ENCODE data around the gene TMEM259.
A peak's percentile ranks its signal among the peaks of the same experiment; 100 is the strongest.

The TMEM259 gene

GRCh38 chr19:1020868-1021425, at the start of gene TMEM259:
TSS of gene TMEM259 (minus strand) at chr19:1021123. CDS start at chr19:1020996, 127 bp downstream.
- peak within 1 kb of the TSS; percentile 89 for H3K4me3 ChIP-seq (ENCODE audit: low read depth, low read length)

GRCh38 chr19:1070576-1070930, 49.6 kb upstream of the TMEM259 start:
- peak overlapping the region; percentile 43 for H3K4me3 ChIP-seq (ENCODE audit: low read depth, low read length)

GRCh38 chr19:1069009-1069779, 48.3 kb upstream of the TMEM259 start:
- no peak overlapping the region for H3K4me3 ChIP-seq (ENCODE audit: low read depth, low read length)

GRCh38 chr19:1068009-1069001, 47.4 kb upstream of the TMEM259 start:
- no peak overlapping the region for H3K4me3 ChIP-seq (ENCODE audit: low read depth, low read length)

GRCh38 chr19:1067341-1067957, 46.5 kb upstream of the TMEM259 start:
- H3K4me3 ChIP-seq (ENCODE audit: low read depth, low read length) = peak overlapping the region; percentile 17

GRCh38 chr19:1066748-1067340, 45.9 kb upstream of the TMEM259 start, which contains the start of gene ARHGAP45:
TSS of gene ARHGAP45 (plus strand) at chr19:1067167. CDS start at chr19:1067406, 239 bp downstream.
- peak within 1 kb of the TSS; percentile 17 for H3K4me3 ChIP-seq (ENCODE audit: low read depth, low read length)

GRCh38 chr19:1066251-1066747, 45.4 kb upstream of the TMEM259 start:
- H3K4me3 ChIP-seq (ENCODE audit: low read depth, low read length) = no peak overlapping the region

- no peak overlapping the region for H3K4me3 ChIP-seq (ENCODE audit: low read depth, low read length)
These were observed 44.7 kb upstream of the TMEM259 start for GRCh38 chr19:1065606-1066109.

GRCh38 chr19:1064661-1065605, 44.0 kb upstream of the TMEM259 start:
- no peak overlapping the region for H3K4me3 ChIP-seq (ENCODE audit: low read depth, low read length)

GRCh38 chr19:1063909-1064660, 43.2 kb upstream of the TMEM259 start:
- H3K4me3 ChIP-seq (ENCODE audit: low read depth, low read length) = no peak overlapping the region

- H3K4me3 ChIP-seq (ENCODE audit: low read depth, low read length) = no peak overlapping the region
These were observed 42.3 kb upstream of the TMEM259 start for GRCh38 chr19:1063030-1063908.

GRCh38 chr19:1062387-1063029, 41.6 kb upstream of the TMEM259 start:
- H3K4me3 ChIP-seq (ENCODE audit: low read depth, low read length) = no peak overlapping the region

- no peak overlapping the region for H3K4me3 ChIP-seq (ENCODE audit: low read depth, low read length)
These were observed 41.1 kb upstream of the TMEM259 start for GRCh38 chr19:1061987-1062386.

- no peak overlapping the region for H3K4me3 ChIP-seq (ENCODE audit: low read depth, low read length)
These were observed 39.8 kb upstream of the TMEM259 start for GRCh38 chr19:1060689-1061088.

- H3K4me3 ChIP-seq (ENCODE audit: low read depth, low read length) = no peak overlapping the region
These were observed 37.2 kb upstream of the TMEM259 start for GRCh38 chr19:1058112-1058511.

- no peak overlapping the region for H3K4me3 ChIP-seq (ENCODE audit: low read depth, low read length)
These were observed 36.4 kb upstream of the TMEM259 start for GRCh38 chr19:1057176-1057855.
